A549 (cell line): ENCODE data around the gene CALHM3.

Experiments
- EHMT2 ChIP-seq: fragments of 200-600 bp; sonication (generic); IDR thresholded peaks from 2 replicates; pipeline ENCODE4 v1.6.1; 2016; ENCODE audit warnings: antibody characterized with exemption, low read depth, mild to moderate bottlenecking, moderate library complexity
- POLR2A ChIP-seq: IDR thresholded peaks from 2 replicates; pipeline ENCODE4 v1.6.1; 2012; ENCODE audit warnings: mild to moderate bottlenecking, low read length
- TF ChIP-seq, protein P1 (sequence below): fragments of >200 bp; sonication (Bioruptor Twin); formaldehyde crosslinking; IDR thresholded peaks from 3 replicates; pipeline ENCODE4 v1.5.1; 2016

GRCh38 chr10:103457176-103457712 lies 21.8 kb downstream of the CALHM3 start:
- TF ChIP-seq, protein P1, sequence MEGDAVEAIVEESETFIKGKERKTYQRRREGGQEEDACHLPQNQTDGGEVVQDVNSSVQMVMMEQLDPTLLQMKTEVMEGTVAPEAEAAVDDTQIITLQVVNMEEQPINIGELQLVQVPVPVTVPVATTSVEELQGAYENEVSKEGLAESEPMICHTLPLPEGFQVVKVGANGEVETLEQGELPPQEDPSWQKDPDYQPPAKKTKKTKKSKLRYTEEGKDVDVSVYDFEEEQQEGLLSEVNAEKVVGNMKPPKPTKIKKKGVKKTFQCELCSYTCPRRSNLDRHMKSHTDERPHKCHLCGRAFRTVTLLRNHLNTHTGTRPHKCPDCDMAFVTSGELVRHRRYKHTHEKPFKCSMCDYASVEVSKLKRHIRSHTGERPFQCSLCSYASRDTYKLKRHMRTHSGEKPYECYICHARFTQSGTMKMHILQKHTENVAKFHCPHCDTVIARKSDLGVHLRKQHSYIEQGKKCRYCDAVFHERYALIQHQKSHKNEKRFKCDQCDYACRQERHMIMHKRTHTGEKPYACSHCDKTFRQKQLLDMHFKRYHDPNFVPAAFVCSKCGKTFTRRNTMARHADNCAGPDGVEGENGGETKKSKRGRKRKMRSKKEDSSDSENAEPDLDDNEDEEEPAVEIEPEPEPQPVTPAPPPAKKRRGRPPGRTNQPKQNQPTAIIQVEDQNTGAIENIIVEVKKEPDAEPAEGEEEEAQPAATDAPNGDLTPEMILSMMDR, result no peak
- TF ChIP-seq EHMT2 (no peak), POLR2A (no peak)
